NT2/D1 (cell line): ENCODE data around the gene CHST6.
"Not testable (repeated sequence)": the region's sequence is repeated elsewhere in the genome, so short reads cannot be mapped to it uniquely, and the experiment has no call there.

ENCODE experiments used
- DNase-seq: peaks from one replicate; pipeline ENCODE4 v3.0.0-alpha.2; 2011; ENCODE audit warnings: low read depth, low spot score
- H3K27me3 ChIP-seq: 2 replicates; pipeline ENCODE4 v1.6.0; 2011; ENCODE audit warnings: mild to moderate bottlenecking; ENCODE audit not compliant: insufficient read length, insufficient read depth
- H3K36me3 ChIP-seq: 2 replicates; pipeline ENCODE4 v1.6.1; 2011; ENCODE audit warnings: mild to moderate bottlenecking, low read length, mixed read lengths; ENCODE audit not compliant: insufficient read depth, insufficient read length
- H3K4me1 ChIP-seq: 2 replicates; pipeline ENCODE4 v1.5.1; 2011; ENCODE audit not compliant: insufficient read depth, insufficient read length
- H3K4me3 ChIP-seq: 2 replicates; pipeline ENCODE4 v1.5.1; 2011; ENCODE audit warnings: low read depth; ENCODE audit not compliant: insufficient read length
- H3K9ac ChIP-seq: 2 replicates; pipeline ENCODE4 v1.6.0; 2011; ENCODE audit warnings: low read depth; ENCODE audit not compliant: insufficient read length
- H3K9me3 ChIP-seq: 2 replicates; pipeline ENCODE4 v1.5.1; 2011; ENCODE audit warnings: mild to moderate bottlenecking, low read length; ENCODE audit not compliant: insufficient read depth
- SUZ12 ChIP-seq: IDR thresholded peaks from 2 replicates; pipeline ENCODE4 v1.6.1; 2011; ENCODE audit not compliant: insufficient read length, insufficient read depth; ENCODE audit errors: extremely low read depth
- YY1 ChIP-seq: IDR thresholded peaks from 2 replicates; pipeline ENCODE4 v1.6.1; 2011; ENCODE audit not compliant: insufficient read length, insufficient read depth
- ZNF274 ChIP-seq: IDR thresholded peaks from 2 replicates; pipeline ENCODE4 v1.6.1; 2011; ENCODE audit warnings: mild to moderate bottlenecking, low read depth, low read length

The CHST6 gene

DNA sequence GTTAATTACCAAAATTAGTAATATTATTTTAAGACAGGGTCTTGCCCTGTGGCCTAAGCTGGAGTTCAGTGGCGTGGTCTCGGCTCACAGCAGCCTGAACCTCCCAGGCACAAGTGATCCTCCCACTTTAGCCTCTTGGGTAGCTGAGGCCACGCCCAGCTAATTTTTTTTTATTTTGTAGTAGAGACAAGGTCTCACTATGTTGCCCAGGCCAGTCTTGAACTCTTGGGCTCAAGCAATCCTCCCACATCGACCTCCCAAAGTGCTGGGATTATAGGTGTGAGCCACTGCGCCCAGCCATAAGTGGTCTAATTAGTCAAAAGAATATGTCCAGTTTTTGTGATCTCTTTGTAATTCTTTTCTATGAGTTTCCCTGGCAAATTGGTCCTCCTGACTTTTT, 49.9 kb downstream of the CHST6 start:
- Histone ChIP-seq H3K9ac (no peak overlapping the region), H3K4me1 (no peaks in the 10 kb centered on the region), H3K9me3 (no peaks in the 10 kb centered on the region), H3K4me3 (no peak overlapping the region), H3K36me3 (peaks cover 48% of the 10 kb centered on the region), H3K27me3 (no peaks in the 10 kb centered on the region)
- TF ChIP-seq ZNF274 = no peak
- no peak for TF ChIP-seq SUZ12
- no peak for TF ChIP-seq YY1
- no peak for DNase-seq

DNA sequence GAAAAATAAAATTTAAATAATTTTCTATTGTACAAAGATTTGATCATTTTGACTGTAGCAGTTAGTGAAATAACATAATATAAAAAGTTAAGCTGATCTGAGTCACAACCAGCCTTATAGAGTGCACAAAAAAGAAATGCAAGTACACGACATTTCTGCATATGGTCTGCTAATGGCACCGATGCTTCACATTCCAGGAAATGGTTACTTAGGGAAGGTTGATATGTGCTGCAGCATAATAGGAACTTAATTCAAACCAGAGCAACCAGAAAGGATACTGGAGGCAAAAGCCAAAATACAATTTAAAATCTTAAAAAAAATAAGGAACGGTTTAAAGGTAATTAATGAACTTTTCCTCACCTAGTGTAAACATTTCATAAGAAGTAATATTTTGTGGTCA, 51.9 kb downstream of the CHST6 start:
- no peaks in the 10 kb centered on the region for H3K9me3 ChIP-seq
- H3K4me3 ChIP-seq = no peak overlapping the region
- H3K36me3 ChIP-seq = peaks cover 30% of the 10 kb centered on the region
- no peak for DNase-seq
- no peaks in the 10 kb centered on the region for H3K4me1 ChIP-seq
- H3K27me3 ChIP-seq = no peaks in the 10 kb centered on the region
- H3K9ac ChIP-seq = no peak overlapping the region
- no peak for TF ChIP-seq ZNF274
- no peak for TF ChIP-seq SUZ12
- no peak for TF ChIP-seq YY1

DNA sequence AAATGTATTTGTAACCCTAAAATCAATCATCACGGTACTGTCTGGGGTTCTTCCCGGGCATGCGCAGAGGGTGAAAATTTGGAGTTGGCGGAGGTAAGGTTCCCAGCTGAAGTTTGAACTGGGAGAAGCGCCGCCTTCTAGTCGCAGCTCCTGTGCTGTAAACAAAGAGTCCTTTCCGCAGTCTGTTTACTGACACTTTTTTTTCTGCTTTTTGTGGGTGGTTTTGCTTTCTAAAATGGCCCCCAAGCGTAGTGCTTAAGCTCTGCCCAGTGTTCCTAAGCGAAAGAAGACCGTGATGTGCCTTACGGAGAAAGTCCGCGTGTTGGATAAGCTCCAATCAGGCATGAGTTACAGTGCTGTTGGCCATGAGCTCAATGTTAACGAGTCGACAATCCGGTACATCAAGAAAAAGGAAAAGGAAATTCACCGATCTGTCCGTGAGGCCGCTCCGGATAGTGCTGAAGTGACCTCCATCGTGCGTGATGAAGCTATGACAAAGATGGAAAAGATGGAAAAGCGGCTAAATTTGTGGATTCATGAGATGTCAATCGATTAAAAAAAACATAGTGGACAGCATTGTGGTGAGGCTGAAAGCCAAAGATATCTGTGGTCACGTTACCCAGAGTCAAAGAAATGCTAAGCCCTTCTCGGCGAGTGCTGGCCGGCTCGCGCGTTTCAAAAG, 61.4 kb downstream of the CHST6 start:
- no peak for TF ChIP-seq ZNF274
- TF ChIP-seq YY1 = no peak
- no peak for TF ChIP-seq SUZ12
- Histone ChIP-seq H3K9ac (peak overlapping the region; percentile 96), H3K9me3 (no peaks in the 10 kb centered on the region; the same call in 1 of the 2 replicates), H3K4me3 (peak overlapping the region; percentile 99), H3K36me3 (peaks cover 23% of the 10 kb centered on the region), H3K4me1 (no peaks in the 10 kb centered on the region), H3K27me3 (peaks cover 3% of the 10 kb centered on the region)
- peak; percentile 56 for DNase-seq

DNA sequence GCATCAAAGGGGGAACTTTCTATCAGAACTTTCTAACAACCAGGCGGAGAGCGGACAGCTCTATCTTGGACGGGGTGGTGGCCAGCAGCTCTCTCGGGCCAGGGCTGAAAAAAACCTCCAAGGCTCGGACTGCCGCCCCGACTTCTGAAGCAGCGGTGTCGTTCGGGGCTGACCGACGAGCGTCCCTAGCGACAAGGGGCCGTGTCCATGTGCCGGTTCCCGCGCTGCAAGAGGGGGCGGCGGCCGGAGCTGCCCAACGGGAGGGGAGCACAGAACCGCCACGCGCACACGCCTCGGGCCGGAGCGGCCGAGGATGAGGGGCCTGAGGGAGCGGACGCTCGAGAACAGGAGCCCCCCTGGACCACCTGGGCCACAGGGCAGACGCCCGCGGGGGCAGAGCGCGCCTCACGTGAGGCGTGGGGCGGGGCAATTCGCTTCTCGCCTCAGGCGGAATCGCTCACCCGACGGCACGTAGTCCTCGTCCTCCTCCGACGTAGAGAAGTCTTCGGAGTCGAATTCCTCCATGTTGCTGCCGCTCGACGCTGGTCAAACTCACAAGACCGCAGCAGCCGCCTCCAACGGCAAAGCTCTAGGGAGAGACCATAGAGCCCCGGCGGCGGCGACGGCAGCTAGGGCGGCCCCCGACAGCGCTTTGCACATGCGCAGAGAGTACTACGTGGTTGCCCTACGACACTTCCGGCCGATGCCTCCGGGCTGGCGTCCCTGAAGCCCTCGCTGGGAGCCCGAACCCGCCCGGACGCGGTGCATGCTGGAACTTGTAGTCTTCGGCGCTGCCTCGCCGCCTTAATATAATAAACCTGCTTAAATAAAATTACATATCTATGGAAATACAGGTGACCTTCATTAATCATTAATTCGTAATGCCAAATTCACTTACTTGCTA, 62.2 kb downstream of the CHST6 start, which contains the start of gene CFDP1:
TSS of gene CFDP1 (minus strand) at position 676 of the 904 bp plus-strand sequence. CDS start at position 525, 151 bp downstream.
- peak within 1 kb of the TSS; percentile 96 for H3K9ac ChIP-seq
- peak within 1 kb of the TSS; percentile 99 for H3K4me3 ChIP-seq
- no peaks in the 10 kb centered on the region; the same call in 1 of the 2 replicates for H3K9me3 ChIP-seq
- no peaks in the 10 kb centered on the region for H3K4me1 ChIP-seq
- DNase-seq = peak; percentile 94
- peaks cover 23% of the 10 kb centered on the region for H3K36me3 ChIP-seq
- no peak for TF ChIP-seq ZNF274
- no peak for TF ChIP-seq YY1
- no peak for TF ChIP-seq SUZ12
- H3K27me3 ChIP-seq = peaks cover 3% of the 10 kb centered on the region

- Histone ChIP-seq H3K4me1 (no peaks in the 10 kb centered on the region), H3K4me3 (no peak overlapping the region), H3K9me3 (no peaks in the 10 kb centered on the region), H3K9ac (no peak overlapping the region), H3K27me3 (no peaks in the 10 kb centered on the region), H3K36me3 (peaks cover 26% of the 10 kb centered on the region)
- DNase-seq = no peak
- TF ChIP-seq SUZ12 = no peak
These were observed 65.4 kb downstream of the CHST6 start for GRCh38 chr16:75429621-75430403.

DNA sequence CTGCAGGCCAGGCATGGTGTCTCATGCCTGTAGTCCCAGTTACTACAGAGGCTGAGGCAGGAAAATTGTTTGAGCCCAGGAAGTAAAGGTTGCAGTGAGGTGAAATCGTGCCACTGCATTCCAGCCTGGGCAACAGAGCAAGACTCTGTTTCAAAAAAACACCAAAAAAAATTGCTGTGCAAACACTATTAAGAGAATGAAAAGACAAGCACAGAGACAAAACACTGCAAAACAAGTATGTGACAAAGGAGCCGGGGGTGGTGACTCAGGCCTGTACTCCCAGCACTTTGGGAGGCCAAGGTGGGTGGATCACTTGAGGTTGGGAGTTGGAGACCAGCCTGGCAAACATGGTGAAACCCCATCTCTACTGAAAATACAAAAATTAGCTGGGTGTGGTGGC, 68.7 kb downstream of the CHST6 start:
- not testable (repeated sequence) for H3K9me3 ChIP-seq, H3K4me1 ChIP-seq

DNA sequence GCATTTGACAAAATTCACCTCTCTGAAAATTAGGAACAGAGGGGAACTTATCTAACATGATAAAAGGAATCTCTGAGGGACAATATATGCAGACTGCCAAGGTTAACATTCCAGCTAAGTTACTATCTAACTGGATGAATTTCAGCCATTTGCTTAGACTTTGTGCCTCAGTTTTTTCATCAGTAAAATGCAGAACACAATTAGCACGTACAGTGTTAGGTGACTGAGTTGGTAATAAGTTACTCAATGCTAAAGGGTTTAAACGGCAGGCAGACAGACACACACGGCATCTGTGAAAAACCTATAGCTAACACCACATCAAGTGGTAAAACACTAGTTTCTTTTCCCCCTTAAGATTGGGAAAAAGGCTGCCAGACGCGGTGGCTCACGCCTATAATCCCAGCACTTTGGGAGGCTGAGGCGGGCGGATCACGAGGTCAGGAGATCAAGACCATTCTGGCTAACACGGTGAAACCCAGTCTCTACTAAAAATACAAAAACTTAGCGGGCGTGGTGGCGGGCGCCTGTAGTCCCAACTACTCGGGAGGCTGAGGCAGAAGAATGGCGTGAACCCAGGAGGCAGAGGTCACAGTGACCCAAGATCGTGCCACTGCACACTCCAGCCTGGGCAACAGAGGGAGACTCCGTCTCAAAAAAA, 71.0 kb downstream of the CHST6 start:
- H3K9ac ChIP-seq, H3K36me3 ChIP-seq, H3K4me3 ChIP-seq, H3K27me3 ChIP-seq, H3K4me1 ChIP-seq, H3K9me3 ChIP-seq, DNase-seq: not testable (repeated sequence)

More for the DNA sequence above, 68.7 kb downstream of the CHST6 start:
- H3K9ac ChIP-seq, H3K27me3 ChIP-seq, H3K4me3 ChIP-seq, DNase-seq: not testable (repeated sequence)
- peaks cover 26% of the 10 kb centered on the region for H3K36me3 ChIP-seq
